ENCODE data around the gene ANKRD12. TPM values are rescaled to one million over a fixed set of nuclear protein-coding genes. Genes with fewer than 3 reads are reported as not detected.

The ANKRD12 gene
- total and polyA plus RNA-seq, 5 donors from 2014 or later: 28.2 to 200 (median 40.8) TPM

DNA sequence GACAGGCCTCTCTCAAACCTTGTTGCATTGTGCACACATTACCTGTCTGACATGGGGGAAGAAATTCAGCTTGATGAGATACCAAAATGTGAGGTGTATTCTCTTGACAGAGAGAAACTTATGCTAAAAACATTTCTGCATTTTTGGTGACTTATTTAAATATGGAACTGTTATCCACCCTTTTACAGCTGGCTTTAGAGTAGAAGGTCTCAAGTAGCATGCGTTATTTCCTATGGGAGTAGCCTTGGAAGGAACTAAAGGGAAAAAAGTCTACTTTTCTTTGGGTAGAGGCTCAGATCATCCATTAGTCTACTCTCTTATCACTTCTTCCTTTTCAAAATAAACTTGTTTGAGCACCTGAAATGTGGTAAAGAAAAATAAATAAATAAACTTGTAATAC is 141.4 kb downstream of the ANKRD12 start:
- Mint-ChIP-seq H3K4me1 (no peaks in the 10 kb centered on the region), H3K9me3 (no peaks in the 10 kb centered on the region), H3K36me3 (peaks cover 43% of the 10 kb centered on the region), H3K27me3 (no peaks in the 10 kb centered on the region), H3K27ac (no peak overlapping the region), H3K4me3 (no peak overlapping the region)
- Histone ChIP-seq H3K27ac (ENCODE audit: insufficient read depth, low read length, poor library complexity, severe bottlenecking) (no peak overlapping the region), H3K4me3 (ENCODE audit: low read depth, low read length) (no peak overlapping the region), H3K4me1 (ENCODE audit: control insufficient read depth, insufficient read depth, low read length, poor library complexity, severe bottlenecking) (no peaks in the 10 kb centered on the region), H3K9me3 (ENCODE audit: control insufficient read depth in 2 of 2, low read length in 2 of 2) (no peaks in the 10 kb centered on the region), H3K27me3 (ENCODE audit: control insufficient read depth, insufficient read depth, low read length) (no peaks in the 10 kb centered on the region), H3K36me3 (ENCODE audit: control insufficient read depth, insufficient read depth, low read length) (peaks cover 76% of the 10 kb centered on the region)
- no peak for DNase-seq
- ATAC-seq (ENCODE audit: low read depth in 2 of 2): no peak

DNA sequence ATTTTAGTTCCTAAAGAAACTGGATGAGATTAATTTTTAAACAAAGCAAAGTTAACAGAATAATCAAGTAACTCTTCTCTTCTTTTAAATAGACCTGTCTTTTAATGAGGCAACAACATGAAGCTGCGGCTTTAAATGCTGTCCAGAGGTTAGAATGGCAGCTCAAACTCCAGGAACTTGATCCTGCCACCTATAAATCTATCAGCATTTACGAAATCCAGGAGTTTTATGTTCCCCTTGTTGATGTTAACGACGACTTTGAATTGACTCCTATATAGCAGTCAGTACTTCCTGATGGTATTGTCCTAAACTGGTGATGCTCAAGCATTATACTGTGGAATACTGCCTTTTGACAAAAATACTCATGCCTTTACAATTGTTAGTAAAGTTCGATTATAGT is 144.3 kb downstream of the ANKRD12 start:
- H3K27ac ChIP-seq (ENCODE audit: insufficient read depth, low read length, poor library complexity, severe bottlenecking): no peak overlapping the region
- no peaks in the 10 kb centered on the region for H3K27me3 Mint-ChIP-seq
- peaks cover 58% of the 10 kb centered on the region for H3K36me3 ChIP-seq (ENCODE audit: control insufficient read depth, insufficient read depth, low read length)
- DNase-seq: no peak
- no peaks in the 10 kb centered on the region for H3K4me1 ChIP-seq (ENCODE audit: control insufficient read depth, insufficient read depth, low read length, poor library complexity, severe bottlenecking)
- no peak overlapping the region for H3K4me3 Mint-ChIP-seq
- no peak overlapping the region for H3K4me3 ChIP-seq (ENCODE audit: low read depth, low read length)
- peaks cover 32% of the 10 kb centered on the region for H3K36me3 Mint-ChIP-seq
- H3K9me3 ChIP-seq (ENCODE audit: control insufficient read depth in 2 of 2, low read length in 2 of 2): no peaks in the 10 kb centered on the region
- H3K27me3 ChIP-seq (ENCODE audit: control insufficient read depth, insufficient read depth, low read length): no peaks in the 10 kb centered on the region
- no peaks in the 10 kb centered on the region for H3K4me1 Mint-ChIP-seq
- H3K9me3 Mint-ChIP-seq: no peaks in the 10 kb centered on the region
- ATAC-seq (ENCODE audit: low read depth in 2 of 2): no peak
- peak overlapping the region in 2 of 3 donors; percentile 6 to 43 for H3K27ac Mint-ChIP-seq

DNA sequence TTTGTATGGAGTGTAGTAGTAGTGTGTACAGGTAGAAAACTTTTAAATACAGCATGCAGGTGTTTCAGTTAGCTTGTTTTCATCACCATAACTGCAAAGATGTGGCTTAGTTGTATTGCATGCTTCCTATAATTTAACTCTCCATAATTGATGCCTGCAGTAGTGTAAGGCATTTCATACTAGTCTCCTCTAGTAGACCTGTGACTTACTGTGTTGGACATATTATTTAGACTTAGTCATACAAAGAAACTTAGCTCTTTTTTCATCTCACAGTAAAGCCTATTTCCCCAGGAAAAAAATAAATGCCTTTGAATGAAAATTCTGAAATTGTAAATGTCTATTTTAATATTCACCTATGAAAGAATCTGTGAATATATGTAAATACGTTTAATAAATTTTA is 145.2 kb downstream of the ANKRD12 start:
- peaks cover 0 to 2% (median 0%) of the 10 kb centered on the region in 7 donors for H3K9me3 Mint-ChIP-seq
- no peak overlapping the region for H3K4me3 ChIP-seq (ENCODE audit: low read depth, low read length)
- peaks cover 30% of the 10 kb centered on the region for H3K36me3 Mint-ChIP-seq
- peaks cover 49% of the 10 kb centered on the region for H3K36me3 ChIP-seq (ENCODE audit: control insufficient read depth, insufficient read depth, low read length)
- H3K9me3 ChIP-seq (ENCODE audit: control insufficient read depth in 2 of 2, low read length in 2 of 2): no peaks in the 10 kb centered on the region
- no peaks in the 10 kb centered on the region for H3K27me3 ChIP-seq (ENCODE audit: control insufficient read depth, insufficient read depth, low read length)
- no peaks in the 10 kb centered on the region for H3K4me1 ChIP-seq (ENCODE audit: control insufficient read depth, insufficient read depth, low read length, poor library complexity, severe bottlenecking)
- no peaks in the 10 kb centered on the region for H3K27me3 Mint-ChIP-seq
- no peak overlapping the region for H3K27ac ChIP-seq (ENCODE audit: insufficient read depth, low read length, poor library complexity, severe bottlenecking)
- H3K27ac Mint-ChIP-seq: no peak overlapping the region
- no peak for DNase-seq
- peaks cover 0 to 2% (median 0%) of the 10 kb centered on the region in 4 donors for H3K4me1 Mint-ChIP-seq
- H3K4me3 Mint-ChIP-seq: no peak overlapping the region
- ATAC-seq (ENCODE audit: low read depth in 2 of 2): no peak

DNA sequence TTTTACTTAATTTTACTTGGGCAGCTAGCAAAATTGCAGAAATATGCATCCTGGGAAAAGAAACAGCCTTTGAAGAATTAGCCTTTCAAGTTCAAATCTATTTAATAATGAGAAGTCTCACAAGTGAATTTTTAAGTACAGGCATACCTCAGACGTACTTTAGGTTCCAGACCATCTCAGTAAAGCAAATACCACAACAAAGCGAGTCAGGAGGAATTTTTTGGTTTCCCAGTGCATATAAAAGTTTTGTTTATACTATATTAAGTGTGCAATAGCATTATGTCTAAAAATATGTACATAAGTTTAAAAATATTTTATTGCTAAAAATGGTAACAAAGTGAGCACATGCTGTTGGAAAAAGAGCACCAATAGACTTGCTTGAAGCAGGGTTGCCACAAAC is 147.2 kb downstream of the ANKRD12 start:
- Histone ChIP-seq H3K4me1 (ENCODE audit: control insufficient read depth, insufficient read depth, low read length, poor library complexity, severe bottlenecking) (no peaks in the 10 kb centered on the region), H3K4me3 (ENCODE audit: low read depth, low read length) (no peak overlapping the region), H3K36me3 (ENCODE audit: control insufficient read depth, insufficient read depth, low read length) (peaks cover 31% of the 10 kb centered on the region), H3K27me3 (ENCODE audit: control insufficient read depth, insufficient read depth, low read length) (no peaks in the 10 kb centered on the region), H3K27ac (ENCODE audit: insufficient read depth, low read length, poor library complexity, severe bottlenecking) (no peak overlapping the region), H3K9me3 (ENCODE audit: control insufficient read depth in 2 of 2, low read length in 2 of 2) (no peaks in the 10 kb centered on the region)
- Mint-ChIP-seq H3K27me3 (no peaks in the 10 kb centered on the region), H3K4me3 (no peak overlapping the region), H3K27ac (no peak overlapping the region), H3K4me1 (peaks cover 0 to 4% (median 1%) of the 10 kb centered on the region in 4 donors), H3K9me3 (peaks cover 0 to 4% (median 0%) of the 10 kb centered on the region in 7 donors), H3K36me3 (peaks cover 26% of the 10 kb centered on the region)
- DNase-seq (no peak), ATAC-seq (ENCODE audit: low read depth in 2 of 2) (no peak)

DNA sequence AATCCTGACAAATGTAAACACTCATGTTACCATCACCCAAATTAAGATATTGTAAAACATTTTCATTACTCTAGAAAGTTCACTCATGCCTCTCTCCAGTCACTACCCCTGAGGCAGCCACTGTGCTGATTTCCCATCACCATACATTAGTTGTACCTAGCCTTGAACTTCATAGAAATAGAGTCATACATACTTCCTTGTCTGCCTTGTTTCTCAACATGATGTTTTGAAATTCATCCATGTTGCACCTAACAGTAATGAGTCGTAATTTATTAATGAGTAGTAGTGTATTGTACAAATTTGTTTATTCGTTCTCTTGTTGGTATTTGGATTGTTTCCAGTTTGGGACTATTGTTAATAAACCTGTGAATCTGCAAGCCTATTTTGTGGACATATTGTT is 149.0 kb downstream of the ANKRD12 start:
- no peaks in the 10 kb centered on the region for H3K27me3 ChIP-seq (ENCODE audit: control insufficient read depth, insufficient read depth, low read length)
- Mint-ChIP-seq H3K4me1 (peaks cover 0 to 4% (median 1%) of the 10 kb centered on the region in 4 donors), H3K9me3 (peaks cover 0 to 6% (median 0%) of the 10 kb centered on the region in 7 donors), H3K27ac (no peak overlapping the region), H3K36me3 (peaks cover 22% of the 10 kb centered on the region), H3K4me3 (no peak overlapping the region), H3K27me3 (no peaks in the 10 kb centered on the region)
- no peak overlapping the region for H3K27ac ChIP-seq (ENCODE audit: insufficient read depth, low read length, poor library complexity, severe bottlenecking)
- no peak overlapping the region for H3K4me3 ChIP-seq (ENCODE audit: low read depth, low read length)
- no peaks in the 10 kb centered on the region for H3K4me1 ChIP-seq (ENCODE audit: control insufficient read depth, insufficient read depth, low read length, poor library complexity, severe bottlenecking)
- DNase-seq (no peak), ATAC-seq (ENCODE audit: low read depth in 2 of 2) (no peak)
- peaks cover 14% of the 10 kb centered on the region for H3K36me3 ChIP-seq (ENCODE audit: control insufficient read depth, insufficient read depth, low read length)
- no peaks in the 10 kb centered on the region for H3K9me3 ChIP-seq (ENCODE audit: control insufficient read depth in 2 of 2, low read length in 2 of 2)

DNA sequence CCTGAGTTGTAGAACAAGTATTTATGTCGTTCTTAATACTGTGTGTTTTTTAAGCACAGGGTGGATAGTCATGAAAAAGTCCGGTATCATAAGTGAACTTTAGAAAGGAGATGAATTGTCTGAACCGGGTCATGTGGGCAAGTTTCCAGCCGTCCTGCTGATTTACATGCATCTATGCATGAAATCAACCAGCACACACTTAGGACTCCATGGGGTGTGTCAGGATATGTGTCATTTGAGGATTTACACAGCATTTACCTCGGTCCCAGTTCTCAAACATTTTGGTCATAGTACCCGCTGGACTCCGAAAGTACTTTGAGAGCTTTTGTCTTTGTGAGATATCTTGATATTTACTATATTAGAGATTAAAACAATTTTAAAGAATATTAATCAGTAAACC is 150.5 kb downstream of the ANKRD12 start:
- no peak for ATAC-seq (ENCODE audit: low read depth in 2 of 2)

DNA sequence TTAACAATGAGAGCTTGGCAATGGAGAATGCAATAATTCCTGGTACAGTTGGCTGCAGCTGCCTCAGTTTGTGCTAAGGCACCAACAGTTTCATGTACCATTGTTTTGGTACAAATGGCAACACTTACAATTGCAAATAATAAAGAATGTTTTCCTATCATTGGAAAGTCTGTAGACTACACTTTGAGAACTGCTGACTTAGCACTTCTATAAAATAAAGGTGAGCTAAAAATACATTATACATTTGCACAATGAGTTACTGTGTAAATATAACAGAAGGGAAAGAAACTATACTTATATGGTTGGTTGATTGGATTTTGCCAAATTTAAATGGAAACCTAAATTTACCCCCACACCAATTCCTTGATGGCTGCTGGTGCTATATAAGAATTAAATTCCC is 153.1 kb downstream of the ANKRD12 start:
- no peaks in the 10 kb centered on the region for H3K27me3 ChIP-seq (ENCODE audit: control insufficient read depth, insufficient read depth, low read length)
- Mint-ChIP-seq H3K27ac (no peak overlapping the region), H3K4me1 (peaks cover 0 to 4% (median 1%) of the 10 kb centered on the region in 4 donors), H3K27me3 (no peaks in the 10 kb centered on the region), H3K9me3 (peaks cover 0 to 29% (median 7%) of the 10 kb centered on the region in 7 donors), H3K4me3 (no peak overlapping the region), H3K36me3 (peaks cover 13% of the 10 kb centered on the region)
- ATAC-seq (ENCODE audit: low read depth in 2 of 2) (no peak), DNase-seq (no peak)
- no peaks in the 10 kb centered on the region for H3K4me1 ChIP-seq (ENCODE audit: control insufficient read depth, insufficient read depth, low read length, poor library complexity, severe bottlenecking)
- H3K9me3 ChIP-seq (ENCODE audit: control insufficient read depth in 2 of 2, low read length in 2 of 2): peaks cover 7 to 9% of the 10 kb centered on the region in 2 experiments
- no peak overlapping the region for H3K27ac ChIP-seq (ENCODE audit: insufficient read depth, low read length, poor library complexity, severe bottlenecking)
- no peak overlapping the region for H3K4me3 ChIP-seq (ENCODE audit: low read depth, low read length)
- H3K36me3 ChIP-seq (ENCODE audit: control insufficient read depth, insufficient read depth, low read length): no peaks in the 10 kb centered on the region

More for the DNA sequence above, 150.5 kb downstream of the ANKRD12 start:
- Histone ChIP-seq H3K27ac (ENCODE audit: insufficient read depth, low read length, poor library complexity, severe bottlenecking) (no peak overlapping the region), H3K4me3 (ENCODE audit: low read depth, low read length) (no peak overlapping the region), H3K27me3 (ENCODE audit: control insufficient read depth, insufficient read depth, low read length) (no peaks in the 10 kb centered on the region), H3K4me1 (ENCODE audit: control insufficient read depth, insufficient read depth, low read length, poor library complexity, severe bottlenecking) (no peaks in the 10 kb centered on the region), H3K36me3 (ENCODE audit: control insufficient read depth, insufficient read depth, low read length) (peaks cover 5% of the 10 kb centered on the region), H3K9me3 (ENCODE audit: control insufficient read depth in 2 of 2, low read length in 2 of 2) (no peaks in the 10 kb centered on the region)
- H3K27ac Mint-ChIP-seq: no peak overlapping the region
- H3K4me1 Mint-ChIP-seq: peaks cover 0 to 4% (median 1%) of the 10 kb centered on the region in 4 donors
- H3K27me3 Mint-ChIP-seq: no peaks in the 10 kb centered on the region
- peaks cover 14% of the 10 kb centered on the region for H3K36me3 Mint-ChIP-seq
- H3K4me3 Mint-ChIP-seq: no peak overlapping the region
- H3K9me3 Mint-ChIP-seq: peaks cover 0 to 10% (median 0%) of the 10 kb centered on the region in 7 donors
- no peak for DNase-seq

DNA sequence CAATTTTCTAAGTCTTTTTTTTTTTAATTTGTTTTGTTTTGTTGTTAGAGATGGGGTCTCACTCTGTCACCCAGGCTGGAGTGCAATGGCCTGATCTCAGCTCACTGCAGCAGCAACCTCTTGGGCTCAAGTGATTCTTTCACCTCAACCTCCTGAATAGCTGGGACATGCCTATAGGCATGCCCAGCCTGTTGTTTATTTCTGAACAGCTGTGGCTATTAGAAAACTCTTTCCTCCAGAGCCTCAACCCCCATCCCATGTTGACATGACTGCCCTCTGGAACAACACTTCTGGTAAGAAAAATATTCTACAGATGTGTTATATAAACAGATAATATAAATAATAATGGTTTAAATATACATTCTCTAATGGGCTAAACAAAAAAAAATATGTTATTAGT is 153.6 kb downstream of the ANKRD12 start:
- no peak overlapping the region for H3K4me3 ChIP-seq (ENCODE audit: low read depth, low read length)
- H3K36me3 ChIP-seq (ENCODE audit: control insufficient read depth, insufficient read depth, low read length): no peaks in the 10 kb centered on the region
- DNase-seq (no peak), ATAC-seq (ENCODE audit: low read depth in 2 of 2) (no peak)
- Mint-ChIP-seq H3K4me3 (no peak overlapping the region), H3K4me1 (peaks cover 0 to 4% (median 1%) of the 10 kb centered on the region in 4 donors), H3K36me3 (peaks cover 13% of the 10 kb centered on the region), H3K27ac (no peak overlapping the region), H3K9me3 (peaks cover 0 to 29% (median 7%) of the 10 kb centered on the region in 7 donors), H3K27me3 (no peaks in the 10 kb centered on the region)
- no peaks in the 10 kb centered on the region for H3K4me1 ChIP-seq (ENCODE audit: control insufficient read depth, insufficient read depth, low read length, poor library complexity, severe bottlenecking)
- H3K27ac ChIP-seq (ENCODE audit: insufficient read depth, low read length, poor library complexity, severe bottlenecking): no peak overlapping the region
- H3K9me3 ChIP-seq (ENCODE audit: control insufficient read depth in 2 of 2, low read length in 2 of 2): peaks cover 7 to 9% of the 10 kb centered on the region in 2 experiments
- no peaks in the 10 kb centered on the region for H3K27me3 ChIP-seq (ENCODE audit: control insufficient read depth, insufficient read depth, low read length)
